A673 (cell line): Measurements from ENCODE around the gene LGR6. TPM values are rescaled to one million over a fixed set of nuclear protein-coding genes. Genes with fewer than 3 reads are reported as not detected.

ENCODE experiments used
- BruUV-seq: library from RNA; stranded (reverse); fragments of 400-500 nt; replicated peaks from 2 replicates; lab custom pipeline; 2021; lab: Mats Ljungman, UMichigan
- CTCF ChIA-PET: fragments of 300-600 bp; sonication (Branson Sonifier 250); formaldehyde crosslinking; loops from one replicate; lab custom pipeline; 2022; ENCODE audit warnings: antibody characterized with exemption; lab: Charles Lee
- POLR2A ChIA-PET: fragments of 300-600 bp; sonication (Branson Sonifier 250); formaldehyde crosslinking; loops from one replicate; lab custom pipeline; 2022; ENCODE audit warnings: antibody characterized with exemption; ENCODE audit not compliant: low non-redundant PET; lab: Charles Lee
- DNase-seq: peaks from one replicate; pipeline ENCODE4 v3.0.0-alpha.2; 2015; ENCODE audit warnings: low spot score
- H3K27ac ChIP-seq: fragments of 200-600 bp; sonication (generic); 2 replicates; pipeline ENCODE4 v1.5.1; 2016; ENCODE audit warnings: mixed run types, low read depth, mild to moderate bottlenecking, mixed read lengths, antibody characterized with exemption, low read length; ENCODE audit not compliant: poor library complexity, severe bottlenecking
- H3K27me3 ChIP-seq: fragments of 200-600 bp; sonication (generic); replicated peaks from 2 replicates; pipeline ENCODE4 v1.6.1; 2017; ENCODE audit warnings: mixed run types, low read depth, mild to moderate bottlenecking, mixed read lengths, antibody characterized with exemption, low read length; ENCODE audit not compliant: insufficient read depth, poor library complexity
- H3K36me3 ChIP-seq: fragments of 200-600 bp; sonication (generic); 2 replicates; pipeline ENCODE4 v1.6.1; 2016; ENCODE audit warnings: mixed run types, mild to moderate bottlenecking, mixed read lengths, antibody characterized with exemption, low read length; ENCODE audit not compliant: insufficient read depth, poor library complexity, severe bottlenecking
- H3K4me1 ChIP-seq: fragments of 200-600 bp; sonication (generic); 2 replicates; pipeline ENCODE4 v1.6.1; 2017; ENCODE audit warnings: mixed run types, mild to moderate bottlenecking, mixed read lengths, antibody characterized with exemption, low read length; ENCODE audit not compliant: insufficient read depth, poor library complexity, severe bottlenecking
- H3K4me3 ChIP-seq: fragments of 200-600 bp; sonication (generic); 2 replicates; pipeline ENCODE4 v1.5.1; 2016; ENCODE audit warnings: low read depth, mixed run types, mild to moderate bottlenecking, mixed read lengths, low read length; ENCODE audit not compliant: poor library complexity, severe bottlenecking
- H3K9me3 ChIP-seq: fragments of 200-600 bp; sonication (generic); 2 replicates; pipeline ENCODE4 v1.6.1; 2016; ENCODE audit warnings: mixed run types, low read depth, mild to moderate bottlenecking, mixed read lengths, antibody characterized with exemption, low read length; ENCODE audit not compliant: poor library complexity, severe bottlenecking
- EZH2 ChIP-seq: fragments of 200-600 bp; sonication (generic); IDR thresholded peaks from 2 replicates; pipeline ENCODE4 v1.6.1; 2017; ENCODE audit warnings: borderline replicate concordance, low read depth, mild to moderate bottlenecking, mixed read lengths, antibody characterized with exemption, low read length; ENCODE audit not compliant: poor library complexity, severe bottlenecking
- intact Hi-C: fragments of 100-400 bp; cut with micrococcal nuclease; formaldehyde crosslinking; loops from one replicate; pipeline ENCODE4 v1.10.0; 2022; ENCODE audit not compliant: unreplicated experiment
- total RNA-seq: library from RNA; stranded (reverse); gene quantifications from 2 replicates; pipeline ENCODE4 v1.2.3, GENCODE V29; 2021
- TF ChIP-seq, protein P1 (sequence below): fragments of 300-800, 200-600 bp; sonication (generic); conservative IDR thresholded peaks from 2 replicates; pipeline ENCODE4 v1.5.1; 2017; ENCODE audit warnings: low read depth, mild to moderate bottlenecking, antibody characterized with exemption, low read length, moderate library complexity, mixed read lengths

Gene LGR6
- total RNA-seq, 1 experiment from 2014 or later = not detected

DNA sequence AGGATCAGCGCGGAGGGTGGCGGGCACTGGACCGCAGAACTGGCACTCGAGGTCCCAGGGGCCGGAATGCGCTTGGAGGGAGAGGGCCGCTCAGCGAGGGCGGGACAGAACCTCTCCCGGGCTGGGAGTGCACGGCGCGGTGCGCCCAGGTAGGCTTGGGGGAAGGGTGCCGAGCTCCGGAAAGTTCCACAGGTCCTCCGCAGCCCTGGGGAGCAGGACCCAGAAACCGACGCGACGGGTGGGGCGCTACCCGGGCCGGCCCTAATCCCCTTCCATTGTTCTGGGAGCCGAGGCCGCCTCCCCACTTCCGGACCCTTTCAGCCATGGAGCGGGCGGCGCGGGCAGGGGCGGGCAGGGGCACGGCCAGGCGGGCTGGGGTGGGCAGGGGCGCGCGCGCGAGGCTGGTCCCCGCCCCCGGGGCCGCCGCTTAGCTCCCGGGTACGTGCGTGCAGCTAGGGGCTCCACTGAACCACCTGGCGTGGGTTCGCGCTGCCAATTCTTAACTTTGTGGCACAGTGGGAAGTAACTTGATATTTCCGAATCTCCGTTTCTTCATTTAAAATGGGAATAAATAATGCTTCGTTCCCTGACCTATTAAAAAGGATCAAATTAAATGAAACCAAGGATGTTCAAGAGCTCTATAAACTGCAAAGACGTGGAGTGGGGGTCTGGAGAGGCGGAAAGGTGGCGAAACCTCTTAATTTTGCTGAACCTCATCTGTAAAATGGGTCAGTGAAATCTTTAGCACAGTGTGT, 20.7 kb downstream of the LGR6 start:
- peak; percentile 50 for DNase-seq
- no peak overlapping the region for H3K27ac ChIP-seq
- ChIA-PET POLR2A (no interaction called here), CTCF (interaction anchor here (0.7 kb wide), 1 partner anchor 365 kb away, joined by 7 read pairs; no protein-coding TSS in a partner anchor)
- H3K4me3 ChIP-seq = peak overlapping the region; percentile 31
- TF ChIP-seq, protein P1, sequence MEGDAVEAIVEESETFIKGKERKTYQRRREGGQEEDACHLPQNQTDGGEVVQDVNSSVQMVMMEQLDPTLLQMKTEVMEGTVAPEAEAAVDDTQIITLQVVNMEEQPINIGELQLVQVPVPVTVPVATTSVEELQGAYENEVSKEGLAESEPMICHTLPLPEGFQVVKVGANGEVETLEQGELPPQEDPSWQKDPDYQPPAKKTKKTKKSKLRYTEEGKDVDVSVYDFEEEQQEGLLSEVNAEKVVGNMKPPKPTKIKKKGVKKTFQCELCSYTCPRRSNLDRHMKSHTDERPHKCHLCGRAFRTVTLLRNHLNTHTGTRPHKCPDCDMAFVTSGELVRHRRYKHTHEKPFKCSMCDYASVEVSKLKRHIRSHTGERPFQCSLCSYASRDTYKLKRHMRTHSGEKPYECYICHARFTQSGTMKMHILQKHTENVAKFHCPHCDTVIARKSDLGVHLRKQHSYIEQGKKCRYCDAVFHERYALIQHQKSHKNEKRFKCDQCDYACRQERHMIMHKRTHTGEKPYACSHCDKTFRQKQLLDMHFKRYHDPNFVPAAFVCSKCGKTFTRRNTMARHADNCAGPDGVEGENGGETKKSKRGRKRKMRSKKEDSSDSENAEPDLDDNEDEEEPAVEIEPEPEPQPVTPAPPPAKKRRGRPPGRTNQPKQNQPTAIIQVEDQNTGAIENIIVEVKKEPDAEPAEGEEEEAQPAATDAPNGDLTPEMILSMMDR = no peak
- no peak for TF ChIP-seq EZH2
- peaks cover 4% of the 10 kb centered on the region for H3K4me1 ChIP-seq
- H3K27me3 ChIP-seq = peaks cover 67% of the 10 kb centered on the region
- intact Hi-C loops = no loop called here
- no peaks in the 10 kb centered on the region for H3K36me3 ChIP-seq
- no TSS peak for BruUV-seq
- no peaks in the 10 kb centered on the region for H3K9me3 ChIP-seq

DNA sequence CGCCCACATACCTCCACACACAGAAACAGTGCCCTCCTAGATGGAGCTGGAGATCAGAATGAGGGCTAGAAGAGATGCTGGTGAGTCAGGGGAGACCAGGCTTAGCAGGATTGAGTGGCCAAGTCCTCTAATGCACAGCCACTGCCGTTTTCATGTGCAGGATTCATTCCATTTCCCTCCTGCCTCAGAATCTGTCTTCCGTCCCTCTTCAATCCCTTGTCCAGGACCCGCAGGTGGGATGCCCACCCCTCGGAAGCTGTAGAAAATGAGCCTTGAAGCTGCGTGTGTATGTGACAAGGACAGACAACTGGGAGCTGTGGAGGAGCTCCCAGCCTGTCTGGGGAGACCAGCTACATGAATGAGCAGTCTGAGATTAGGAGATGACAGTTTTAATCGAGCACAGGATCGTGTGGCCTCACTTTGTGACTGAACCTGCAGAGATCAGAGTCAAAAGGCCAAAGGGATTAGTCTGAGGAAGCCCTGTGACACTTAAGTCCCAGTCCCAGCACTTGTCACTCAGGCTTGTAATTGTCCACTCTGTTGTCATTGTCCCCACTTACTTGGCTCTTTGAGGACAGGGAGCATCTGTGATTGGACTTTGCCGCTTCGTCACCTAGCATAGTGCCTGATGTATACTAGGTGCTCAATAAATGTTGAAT, 22.0 kb downstream of the LGR6 start:
- no peaks in the 10 kb centered on the region for H3K36me3 ChIP-seq
- H3K4me3 ChIP-seq = no peak overlapping the region
- intact Hi-C loops = no loop called here
- H3K4me1 ChIP-seq = peaks cover 4% of the 10 kb centered on the region
- no TSS peak for BruUV-seq
- no peak for TF ChIP-seq EZH2
- TF ChIP-seq, protein P1 = no peak
- ChIA-PET POLR2A (no interaction called here), CTCF (interaction anchor here (0.6 kb wide), 1 partner anchor 20 kb away, joined by 5 read pairs; no protein-coding TSS in a partner anchor)
- H3K9me3 ChIP-seq = no peaks in the 10 kb centered on the region
- peaks cover 67% of the 10 kb centered on the region for H3K27me3 ChIP-seq
- H3K27ac ChIP-seq = no peak overlapping the region
- no peak for DNase-seq

DNA sequence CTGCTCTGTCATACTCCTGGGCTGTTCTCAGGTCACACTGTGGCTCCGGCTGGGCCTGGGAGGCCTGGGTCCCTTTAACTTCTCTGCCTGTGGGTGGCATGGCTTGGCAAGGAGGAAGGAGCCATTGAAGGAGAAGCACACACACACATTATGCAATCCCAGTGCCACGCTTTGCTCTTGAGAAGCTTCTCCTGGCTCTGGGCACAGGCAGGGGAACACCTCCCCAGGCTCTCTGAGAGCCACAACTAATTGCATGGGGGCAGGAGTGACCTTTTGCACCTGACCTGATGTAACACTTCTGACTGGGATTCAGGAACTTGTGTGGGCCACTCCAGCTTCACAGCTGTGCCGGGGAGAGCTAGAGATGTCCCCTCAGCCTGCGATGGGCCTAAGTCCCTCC, 23.1 kb downstream of the LGR6 start:
- no peak overlapping the region for H3K27ac ChIP-seq
- H3K4me3 ChIP-seq = no peak overlapping the region
- TF ChIP-seq, protein P1 = no peak
- no peak for TF ChIP-seq EZH2
- POLR2A ChIA-PET = no interaction called here
- H3K4me1 ChIP-seq = peaks cover 4% of the 10 kb centered on the region
- no peaks in the 10 kb centered on the region for H3K36me3 ChIP-seq
- CTCF ChIA-PET = no interaction called here
- intact Hi-C loops = no loop called here
- no peak for DNase-seq
- BruUV-seq = no TSS peak
- peaks cover 63% of the 10 kb centered on the region for H3K27me3 ChIP-seq
- no peaks in the 10 kb centered on the region for H3K9me3 ChIP-seq
